Left lung (tissue), 10 donors: ENCODE data around the gene OLA1. TPM values are rescaled to one million over a fixed set of nuclear protein-coding genes. Genes with fewer than 3 reads are reported as not detected.

ENCODE experiments used
- ATAC-seq: fragments of 200-7000 bp; cut with Tn5 transposase; one replicate; pipeline ENCODE4 v1.9.1; 2020; ENCODE audit warnings: moderate library complexity
- DNase-seq, 4 donors: peaks; one replicate each; pipeline ENCODE4 v3.0.0-alpha.2; 2013 to 2020
- H3K27ac ChIP-seq, 2 donors: fragments of 200-600 bp; sonication (generic) in 1 of 2; one replicate each; pipeline versions ENCODE4 v1.5.0 to v1.8.0; 2020 to 2021
- H3K27me3 ChIP-seq, 2 donors: fragments of 200-600 bp; sonication (generic) in 1 of 2; one replicate each; pipeline versions ENCODE4 v1.5.0 to v1.8.0; 2020 to 2021
- H3K36me3 ChIP-seq, 2 donors: fragments of 200-600 bp; sonication (generic) in 1 of 2; one replicate each; pipeline versions ENCODE4 v1.5.0 to v1.8.0; 2020 to 2021
- H3K4me1 ChIP-seq, 2 donors: fragments of 200-600 bp; one replicate each; pipeline ENCODE4 v1.8.0; 2021
- H3K4me3 ChIP-seq, 2 donors: fragments of 200-600 bp; sonication (generic) in 1 of 2; one replicate each; pipeline versions ENCODE4 v1.5.0 to v1.8.0; 2020 to 2021; ENCODE audit warnings: mild to moderate bottlenecking in 1 of 2
- H3K9me3 ChIP-seq, 2 donors: fragments of 200-600 bp; sonication (generic) in 1 of 2; one replicate each; pipeline versions ENCODE4 v1.5.0 to v1.8.0; 2020 to 2021
- CTCF ChIP-seq, 2 donors: fragments of 200-600 bp; sonication (generic) in 1 of 2; IDR thresholded peaks; one replicate each; pipeline versions ENCODE4 v1.5.0 to v1.8.0; 2021; ENCODE audit warnings: antibody characterized with exemption in 2 of 2
- intact Hi-C, 2 donors: fragments of 100-400 bp; cut with DNase I; formaldehyde crosslinking; loops; one replicate each; pipeline versions ENCODE4 v1.11.2 to v1.14.2; 2022
- polyA plus RNA-seq, 6 donors: library from polyadenylated mRNA; unstranded; fragments of 120-200 nt; gene quantifications; one replicate each; pipeline ENCODE4 v1.2.1, GENCODE V29; 2013; ENCODE audit not compliant: insufficient read length in 6 of 6
- total RNA-seq, 2 donors: library from RNA; stranded (reverse); fragmentation: NEBNext Ultra II Directional; extraction: Animal tissue kit (Norgen Biotek cat#: 25700); gene quantifications; one replicate each; pipeline ENCODE4 v1.2.1, GENCODE V29; 2021
- donor health status: DM: no; HTN: yes; CAD: no.
- donor health status: DM: no; HTN: no; CAD: no.

OLA1 gene
- total and polyA plus RNA-seq, 8 donors, result 66.3 to 130 (median 112) TPM

DNA sequence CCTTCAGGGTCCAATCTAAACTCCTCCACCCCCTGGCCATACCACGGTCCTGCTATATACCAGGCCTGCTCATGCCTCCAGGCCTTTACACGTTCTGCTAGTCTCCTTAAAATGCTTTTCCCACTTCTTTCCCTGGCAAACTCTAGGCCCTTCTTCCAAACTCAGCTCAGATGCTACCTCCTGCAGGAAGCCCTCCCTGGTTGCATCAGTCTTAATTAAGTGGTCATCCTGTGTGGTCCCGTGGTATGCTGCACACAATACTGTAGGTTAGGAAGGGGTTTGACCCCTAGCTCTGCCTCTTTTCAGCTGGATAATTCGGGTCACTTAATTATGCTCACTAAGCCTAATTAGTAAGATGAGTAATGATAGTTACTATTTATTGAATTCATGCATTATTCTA, 197.3 kb downstream of the OLA1 start:
- intact Hi-C loops, result no loop called here
- H3K4me1 ChIP-seq, result no peaks in the 10 kb centered on the region
- H3K36me3 ChIP-seq, result no peaks in the 10 kb centered on the region
- no peak overlapping the region for H3K27ac ChIP-seq
- no peak for TF ChIP-seq CTCF (IDR thresholded peaks at IDR 0.05)
- ATAC-seq, result no peak
- no peaks in the 10 kb centered on the region for H3K27me3 ChIP-seq
- no peaks in the 10 kb centered on the region for H3K9me3 ChIP-seq
- no peak overlapping the region for H3K4me3 ChIP-seq
- DNase-seq, result no peak

- no peaks in the 10 kb centered on the region for H3K9me3 ChIP-seq
- no peaks in the 10 kb centered on the region for H3K4me1 ChIP-seq
- no peak for DNase-seq
- TF ChIP-seq CTCF (IDR thresholded peaks at IDR 0.05), result no peak
- intact Hi-C loops, result no loop called here
- H3K36me3 ChIP-seq, result no peaks in the 10 kb centered on the region
- no peaks in the 10 kb centered on the region for H3K27me3 ChIP-seq
- ATAC-seq, result no peak
- no peak overlapping the region for H3K27ac ChIP-seq
- no peak overlapping the region for H3K4me3 ChIP-seq
Observed at GRCh38 chr2:174049895-174050294, 198.4 kb downstream of the OLA1 start.

GRCh38 chr2:174048243-174048642, 200.1 kb downstream of the OLA1 start:
- Histone ChIP-seq H3K27me3 (no peaks in the 10 kb centered on the region), H3K4me1 (no peaks in the 10 kb centered on the region), H3K36me3 (no peaks in the 10 kb centered on the region), H3K9me3 (no peaks in the 10 kb centered on the region), H3K4me3 (no peak overlapping the region), H3K27ac (no peak overlapping the region)
- DNase-seq (no peak), ATAC-seq (no peak)
- TF ChIP-seq CTCF (IDR thresholded peaks at IDR 0.05), result no peak
- intact Hi-C loops, result no loop called here

DNA sequence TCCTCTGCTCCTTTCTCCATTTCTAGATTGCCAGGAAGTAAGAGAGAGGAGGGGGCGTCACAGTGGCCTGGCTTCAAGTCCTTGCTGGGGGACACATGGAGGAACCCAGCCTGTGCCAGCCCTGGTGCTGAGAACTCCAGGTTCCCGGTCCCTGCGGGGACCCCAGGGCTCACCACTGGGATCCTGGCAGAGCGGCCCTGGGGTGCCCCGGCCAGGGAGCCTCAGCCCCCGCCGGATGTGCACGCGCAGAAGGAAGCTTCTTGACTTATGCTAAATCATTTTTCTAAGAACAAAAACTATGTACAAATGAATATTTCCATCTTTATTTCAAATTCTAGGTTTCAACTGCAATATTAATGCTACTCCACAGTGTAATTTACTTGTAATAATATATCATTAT, 200.6 kb downstream of the OLA1 start:
- DNase-seq, result no peak
- intact Hi-C loops, result no loop called here
- H3K4me1 ChIP-seq, result no peaks in the 10 kb centered on the region
- no peak overlapping the region for H3K4me3 ChIP-seq
- no peak for TF ChIP-seq CTCF (IDR thresholded peaks at IDR 0.05)
- H3K27ac ChIP-seq, result no peak overlapping the region
- H3K9me3 ChIP-seq, result no peaks in the 10 kb centered on the region
- H3K36me3 ChIP-seq, result no peaks in the 10 kb centered on the region
- no peaks in the 10 kb centered on the region for H3K27me3 ChIP-seq
- no peak for ATAC-seq

DNA sequence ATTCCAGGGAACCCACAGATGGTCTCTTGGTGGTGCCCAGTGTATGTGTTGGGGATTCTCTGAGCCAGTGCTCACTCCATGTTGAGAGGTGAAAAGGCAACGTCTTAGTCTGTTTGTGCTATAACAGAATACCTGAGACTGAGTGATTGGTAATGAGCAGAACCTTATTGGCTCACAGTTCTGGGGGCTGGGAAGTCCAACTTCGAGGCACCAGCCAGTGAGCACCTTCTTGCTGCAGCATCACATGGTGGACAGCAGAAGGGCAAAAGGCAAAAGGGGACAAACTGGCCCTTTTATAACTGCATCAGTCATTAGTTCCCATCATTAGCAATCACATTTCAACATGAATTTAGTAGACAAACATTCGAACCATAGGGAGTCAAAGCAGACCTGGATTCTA, 202.2 kb downstream of the OLA1 start:
- Histone ChIP-seq H3K27ac (no peak overlapping the region), H3K36me3 (no peaks in the 10 kb centered on the region), H3K4me3 (no peak overlapping the region), H3K9me3 (no peaks in the 10 kb centered on the region), H3K27me3 (no peaks in the 10 kb centered on the region), H3K4me1 (no peaks in the 10 kb centered on the region)
- TF ChIP-seq CTCF (IDR thresholded peaks at IDR 0.05), result no peak
- no peak for ATAC-seq
- DNase-seq, result no peak
- intact Hi-C loops, result no loop called here
